Stomach (tissue), 4 donors: ENCODE measurements around the gene EIF4A3.

Source experiments
- POLR2AphosphoS5 ChIP-seq, 3 donors: sonication (generic); formaldehyde crosslinking; IDR thresholded peaks; one replicate each; pipeline ENCODE4 v1.6.1; 2016; ENCODE audit warnings: antibody characterized with exemption in 3 of 3
- TF ChIP-seq, protein P1 (sequence below), 7 experiments: fragments of 450-650 bp in 4 of 7; fragments of 200-600 bp in 3 of 7; sonication (generic) in 3 of 7; IDR thresholded peaks; one replicate each; pipeline ENCODE4 v1.5.1; 2016 to 2019; ENCODE audit warnings: antibody characterized with exemption in 7 of 7, control low read depth in 2 of 7, mild to moderate bottlenecking in 1 of 7

DNA sequence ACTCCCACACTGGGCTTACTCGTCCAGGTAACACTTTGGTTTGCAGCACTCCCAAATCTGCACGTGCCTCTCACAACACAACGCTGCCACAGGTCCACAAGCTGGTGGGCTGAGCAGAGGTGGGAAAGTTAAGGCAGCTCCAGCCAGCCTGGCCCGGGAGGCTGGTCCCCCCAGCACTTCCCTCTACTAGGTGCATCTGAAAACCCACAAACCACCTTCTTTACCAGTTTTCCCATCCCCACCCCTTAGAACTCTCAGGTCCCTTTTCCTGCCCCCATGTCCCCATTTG lies 46.9 kb downstream of the EIF4A3 start:
- TF ChIP-seq, protein P1, sequence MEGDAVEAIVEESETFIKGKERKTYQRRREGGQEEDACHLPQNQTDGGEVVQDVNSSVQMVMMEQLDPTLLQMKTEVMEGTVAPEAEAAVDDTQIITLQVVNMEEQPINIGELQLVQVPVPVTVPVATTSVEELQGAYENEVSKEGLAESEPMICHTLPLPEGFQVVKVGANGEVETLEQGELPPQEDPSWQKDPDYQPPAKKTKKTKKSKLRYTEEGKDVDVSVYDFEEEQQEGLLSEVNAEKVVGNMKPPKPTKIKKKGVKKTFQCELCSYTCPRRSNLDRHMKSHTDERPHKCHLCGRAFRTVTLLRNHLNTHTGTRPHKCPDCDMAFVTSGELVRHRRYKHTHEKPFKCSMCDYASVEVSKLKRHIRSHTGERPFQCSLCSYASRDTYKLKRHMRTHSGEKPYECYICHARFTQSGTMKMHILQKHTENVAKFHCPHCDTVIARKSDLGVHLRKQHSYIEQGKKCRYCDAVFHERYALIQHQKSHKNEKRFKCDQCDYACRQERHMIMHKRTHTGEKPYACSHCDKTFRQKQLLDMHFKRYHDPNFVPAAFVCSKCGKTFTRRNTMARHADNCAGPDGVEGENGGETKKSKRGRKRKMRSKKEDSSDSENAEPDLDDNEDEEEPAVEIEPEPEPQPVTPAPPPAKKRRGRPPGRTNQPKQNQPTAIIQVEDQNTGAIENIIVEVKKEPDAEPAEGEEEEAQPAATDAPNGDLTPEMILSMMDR (IDR thresholded peaks at IDR 0.05) = no peak
- no peak for TF ChIP-seq POLR2AphosphoS5 (IDR thresholded peaks at IDR 0.05)
